IMR-90 (cell line): ENCODE results near the gene PITPNC1. TPM values are rescaled to one million over a fixed set of nuclear protein-coding genes. Genes with fewer than 3 reads are reported as not detected.

ENCODE experiments used
- ATAC-seq: fragments of 200-7000 bp; cut with Tn5 transposase; 2 replicates; pipeline ENCODE4 v1.9.1; 2020; ENCODE audit warnings: low read depth, mild to moderate bottlenecking, moderate library complexity
- BruUV-seq: library from RNA; stranded (reverse); fragments of 400-500 nt; replicated peaks from 2 replicates; lab custom pipeline; 2021; lab: Mats Ljungman, UMichigan
- CTCF ChIA-PET: fragments of 300-600 bp; formaldehyde crosslinking; extraction: SDS; loops from one replicate; lab custom pipeline; 2021; ENCODE audit warnings: antibody characterized with exemption; lab: Yijun Ruan, JAX
- POLR2A ChIA-PET: fragments of 300-600 bp; sonication (Branson Sonifier 250); formaldehyde crosslinking; loops from one replicate; lab custom pipeline; 2022; ENCODE audit warnings: antibody characterized with exemption; ENCODE audit not compliant: unreplicated experiment; lab: Charles Lee
- DNase-seq: peaks from one replicate; pipeline ENCODE4 v3.0.0; 2013
- H2AFZ ChIP-seq: replicated peaks from 2 replicates; pipeline ENCODE3; 2013; ENCODE audit warnings: low read length, mild to moderate bottlenecking; ENCODE audit not compliant: poor library complexity
- H2AK5ac ChIP-seq: 2 replicates; pipeline ENCODE4 v1.6.1; 2013; ENCODE audit warnings: low read depth, low read length, inconsistent platforms
- H2AK9ac ChIP-seq: replicated peaks from 2 replicates; pipeline ENCODE3; 2013; ENCODE audit warnings: mild to moderate bottlenecking, low read depth, low read length, moderate library complexity; ENCODE audit not compliant: poor library complexity
- H2BK120ac ChIP-seq: 2 replicates; pipeline ENCODE4 v1.6.1; 2013; ENCODE audit warnings: low read depth, low read length, inconsistent platforms
- H2BK15ac ChIP-seq: 3 replicates; pipeline ENCODE4 v1.6.1; 2013; ENCODE audit warnings: low read depth, low read length, inconsistent platforms
- H2BK20ac ChIP-seq: 2 replicates; pipeline ENCODE4 v1.6.1; 2013; ENCODE audit warnings: low read depth, mild to moderate bottlenecking, inconsistent platforms, low read length, moderate library complexity
- H2BK5ac ChIP-seq: 2 replicates; pipeline ENCODE4 v1.6.1; 2013; ENCODE audit warnings: mild to moderate bottlenecking, low read depth, low read length, inconsistent platforms; ENCODE audit not compliant: poor library complexity, severe bottlenecking
- H3K14ac ChIP-seq: replicated peaks from 2 replicates; pipeline ENCODE4 v1.6.1; 2013; ENCODE audit warnings: low read depth, low read length, inconsistent platforms
- H3K18ac ChIP-seq: 2 replicates; pipeline ENCODE4 v1.6.1; 2013; ENCODE audit warnings: low read depth, low read length, control low read depth
- H3K23ac ChIP-seq: 2 replicates; pipeline ENCODE4 v1.6.1; 2013; ENCODE audit warnings: low read depth, low read length, inconsistent platforms
- H3K27ac ChIP-seq: 2 replicates; pipeline ENCODE4 v1.5.1; 2013; ENCODE audit warnings: mild to moderate bottlenecking, control low read depth, low read length; ENCODE audit not compliant: insufficient read depth
- H3K27me3 ChIP-seq: 2 replicates; pipeline ENCODE4 v1.6.1; 2013; ENCODE audit warnings: low read length; ENCODE audit not compliant: control insufficient read depth, insufficient read depth
- H3K36me3 ChIP-seq: 2 replicates; pipeline ENCODE4 v1.6.1; 2013; ENCODE audit warnings: low read length, mixed read lengths; ENCODE audit not compliant: control insufficient read depth, insufficient read depth
- H3K4ac ChIP-seq: 2 replicates; pipeline ENCODE4 v1.6.1; 2013; ENCODE audit warnings: low read depth, low read length, inconsistent platforms
- H3K4me1 ChIP-seq: 2 replicates; pipeline ENCODE4 v1.6.1; 2013; ENCODE audit warnings: low read length, mixed read lengths; ENCODE audit not compliant: control insufficient read depth, insufficient read depth
- H3K4me2 ChIP-seq: 2 replicates; pipeline ENCODE4 v1.6.1; 2013; ENCODE audit warnings: low read depth, mild to moderate bottlenecking, control low read depth, low read length, moderate library complexity
- H3K4me3 ChIP-seq: 2 replicates; pipeline ENCODE4 v1.5.1; 2013; ENCODE audit warnings: low read depth, mild to moderate bottlenecking, control low read depth, low read length, moderate library complexity; ENCODE audit not compliant: insufficient read depth
- H3K56ac ChIP-seq: 2 replicates; pipeline ENCODE4 v1.6.1; 2013; ENCODE audit warnings: low read length, inconsistent platforms; ENCODE audit not compliant: insufficient read depth; ENCODE audit errors: extremely low read depth
- H3K79me1 ChIP-seq, 2 experiments: 2 replicates each; pipeline ENCODE4 v1.6.1; 2013; ENCODE audit warnings: low read length in 2 of 2, inconsistent platforms in 1 of 2, low read depth in 1 of 2
- H3K9ac ChIP-seq: 2 replicates; pipeline ENCODE4 v1.6.1; 2013; ENCODE audit warnings: low read depth, low read length, control low read depth
- H3K9me1 ChIP-seq: 2 replicates; pipeline ENCODE4 v1.6.1; 2013; ENCODE audit warnings: low read length, inconsistent platforms; ENCODE audit not compliant: insufficient read depth
- H3K9me3 ChIP-seq: 2 replicates; pipeline ENCODE4 v1.6.1; 2013; ENCODE audit warnings: low read length; ENCODE audit not compliant: control insufficient read depth, insufficient read depth
- H4K20me1 ChIP-seq: 2 replicates; pipeline ENCODE4 v1.6.1; 2013; ENCODE audit warnings: low read length, inconsistent platforms; ENCODE audit not compliant: insufficient read depth
- H4K5ac ChIP-seq: 2 replicates; pipeline ENCODE4 v1.6.1; 2013; ENCODE audit warnings: mild to moderate bottlenecking, low read depth, low read length, control low read depth
- H4K8ac ChIP-seq, 2 experiments: 2 replicates each; pipeline ENCODE4 v1.6.1; 2013; ENCODE audit warnings: low read depth in 2 of 2, low read length in 2 of 2, control low read depth in 1 of 2, inconsistent platforms in 1 of 2
- H4K91ac ChIP-seq: 2 replicates; pipeline ENCODE4 v1.6.1; 2013; ENCODE audit warnings: low read depth, low read length, inconsistent platforms; ENCODE audit not compliant: insufficient read depth
- MXI1 ChIP-seq: IDR thresholded peaks from 2 replicates; pipeline ENCODE4 v1.6.1; 2012; ENCODE audit warnings: low read depth, mild to moderate bottlenecking, low read length, moderate library complexity, borderline replicate concordance
- WGBS, 2 experiments: methylation state at CpG; one replicate each; pipeline versions ENCODE4 v1.1.5 to v1.1.7; 2013; ENCODE audit warnings: missing lambda C conversion rate in 2 of 2; ENCODE audit not compliant: insufficient read length in 1 of 2; ENCODE audit errors: extremely low coverage in 2 of 2; 5-methylcytosine and 5-hydroxymethylcytosine counted together
- dilution Hi-C: fragments of 300-500 bp; cut with HindIII; formaldehyde crosslinking; loops from one replicate; pipeline ENCODE4 v1.14.3; 2018; ENCODE audit warnings: low sequenced_read_pairs; ENCODE audit not compliant: unreplicated experiment
- in situ Hi-C: fragments of 300-500 bp; cut with MboI; formaldehyde crosslinking; loops from 3 replicates; pipeline ENCODE4 v1.14.3; 2019; ENCODE audit warnings: low sequenced_read_pairs, inconsistent platforms, mixed read lengths
- intact Hi-C: fragments of 100-400 bp; cut with micrococcal nuclease; formaldehyde crosslinking; loops from 2 replicates; pipeline ENCODE4 v1.10.0; 2022
- polyA plus RNA-seq, 3 experiments: library from polyadenylated mRNA; depleted of rRNA; stranded (reverse); fragments of >200 nt; gene quantifications; 2 replicates each; pipeline ENCODE4 v1.2.3, GENCODE V29; 2012; ENCODE audit warnings: low replicate concordance in 1 of 3
- total RNA-seq: library from RNA; depleted of rRNA; stranded (reverse); fragments of >200 nt; gene quantifications from 2 replicates; pipeline ENCODE4 v1.2.3, GENCODE V29; 2012

The PITPNC1 gene
- total and polyA plus RNA-seq, 2 of the 4 experiments (the other 2 are of a cell fraction), result 4.1 TPM

DNA sequence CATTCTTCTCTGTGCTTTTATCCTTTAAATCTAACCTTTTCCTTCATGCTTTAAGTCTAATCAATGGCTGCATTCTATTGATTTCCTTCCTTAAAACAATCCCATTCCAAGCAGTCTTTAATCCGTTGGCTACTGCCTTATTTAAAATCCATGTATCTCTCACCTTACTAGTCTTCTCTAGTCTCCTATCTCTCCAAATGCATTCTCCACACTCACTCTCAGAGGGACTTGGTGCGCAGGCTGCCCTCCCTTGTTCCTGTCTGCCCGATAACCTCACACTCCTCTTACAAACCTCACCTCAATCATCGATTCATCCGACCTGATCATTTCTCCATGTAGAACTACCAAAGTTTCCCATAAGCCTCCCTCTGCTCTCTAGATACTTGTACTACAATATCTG, 33.8 kb upstream of the PITPNC1 start:
- H3K56ac ChIP-seq, result no peak overlapping the region
- dilution Hi-C loops, result no loop called here
- H4K20me1 ChIP-seq, result no peaks in the 10 kb centered on the region; the same call in 1 of the 2 replicates
- no peak overlapping the region for H2BK120ac ChIP-seq
- POLR2A ChIA-PET, result no interaction called here
- H2BK5ac ChIP-seq, result no peak overlapping the region
- H2AK5ac ChIP-seq, result no peak overlapping the region
- H2BK15ac ChIP-seq, result no peak overlapping the region
- no peak overlapping the region for H3K9ac ChIP-seq
- no peak overlapping the region for H2AK9ac ChIP-seq
- peaks cover 6 to 17% of the 10 kb centered on the region in 2 experiments; a peak in 3 of 4 replicates for H3K79me1 ChIP-seq
- H3K36me3 ChIP-seq, result peaks cover 32% of the 10 kb centered on the region
- no TSS peak for BruUV-seq
- 0 out of 2 replicates have a peak, but pooled peaks cover 2% of the 10 kb centered on the region for H3K4me1 ChIP-seq
- H3K9me1 ChIP-seq, result peaks cover 4% of the 10 kb centered on the region; the same call in 1 of the 2 replicates
- H4K5ac ChIP-seq, result no peak overlapping the region
- no peak overlapping the region for H4K91ac ChIP-seq
- no peaks in the 10 kb centered on the region for H3K9me3 ChIP-seq
- CTCF ChIA-PET, result no interaction called here
- H3K14ac ChIP-seq, result no peak overlapping the region
- no peaks in the 10 kb centered on the region for H3K27me3 ChIP-seq
- TF ChIP-seq MXI1, result no peak
- no peak overlapping the region for H2AFZ ChIP-seq
- 100% methylated on average over 2 to 3 of the region's 5 CpGs for WGBS, 2 experiments
- ATAC-seq (no peak), DNase-seq (no peak)
- H3K4me3 ChIP-seq, result no peak overlapping the region
- intact Hi-C loops, result loop anchor here (5.0 kb wide), 1 partner anchor 101 kb away; no protein-coding TSS in a partner anchor
- in situ Hi-C loops, result no loop called here
- H2BK20ac ChIP-seq, result no peak overlapping the region
- H3K23ac ChIP-seq, result no peak overlapping the region
- H3K4me2 ChIP-seq, result no peak overlapping the region
- H3K18ac ChIP-seq, result no peak overlapping the region
- H3K27ac ChIP-seq, result no peak overlapping the region
- no peak overlapping the region for H3K4ac ChIP-seq
- no peak overlapping the region for H4K8ac ChIP-seq
